KMS-11 (cell line): ENCODE measurements around the gene DEXI.

Source experiments
- H2AFZ ChIP-seq: fragments of 200-600 bp; sonication (generic); 2 replicates; pipeline ENCODE4 v1.6.1; 2016; ENCODE audit warnings: antibody characterized with exemption, mixed run types, low read depth
- H3K27ac ChIP-seq: fragments of 200-600 bp; sonication (generic); 2 replicates; pipeline ENCODE4 v1.6.1; 2016; ENCODE audit warnings: mild to moderate bottlenecking, mixed run types
- H3K27me3 ChIP-seq: fragments of 200-600 bp; sonication (generic); 2 replicates; pipeline ENCODE4 v1.6.1; 2017; ENCODE audit warnings: mild to moderate bottlenecking, low read depth, mixed run types, moderate library complexity; ENCODE audit not compliant: insufficient read depth
- H3K36me3 ChIP-seq: fragments of 200-600 bp; sonication (generic); 2 replicates; pipeline ENCODE4 v1.6.1; 2017; ENCODE audit warnings: mild to moderate bottlenecking, mixed run types; ENCODE audit not compliant: insufficient read depth
- H3K4me1 ChIP-seq: fragments of 200-600 bp; sonication (generic); 2 replicates; pipeline ENCODE4 v1.6.1; 2016; ENCODE audit warnings: mild to moderate bottlenecking, low read depth, mixed run types; ENCODE audit not compliant: poor library complexity, severe bottlenecking
- H3K4me2 ChIP-seq: fragments of 200-600 bp; sonication (generic); 2 replicates; pipeline ENCODE4 v1.7.0; 2016; ENCODE audit warnings: mild to moderate bottlenecking, mixed run types
- H3K4me3 ChIP-seq: fragments of 200-600 bp; sonication (generic); IDR thresholded peaks from 2 replicates; pipeline ENCODE4 v1.6.1; 2017; ENCODE audit warnings: low read depth, low read length, mixed read lengths; ENCODE audit not compliant: insufficient read depth
- H3K79me2 ChIP-seq: fragments of 200-600 bp; sonication (generic); 2 replicates; pipeline ENCODE4 v1.6.1; 2016; ENCODE audit warnings: low read depth, mixed run types; ENCODE audit not compliant: insufficient read depth
- H3K9ac ChIP-seq: fragments of 200-600 bp; sonication (generic); 2 replicates; pipeline ENCODE4 v1.6.1; 2016; ENCODE audit warnings: mild to moderate bottlenecking, mixed run types
- H4K20me1 ChIP-seq: fragments of 200-600 bp; sonication (generic); 2 replicates; pipeline ENCODE4 v1.6.1; 2016; ENCODE audit warnings: mild to moderate bottlenecking, mixed run types; ENCODE audit not compliant: insufficient read depth
- CTCF ChIP-seq: fragments of 200-600 bp; sonication (generic); conservative IDR thresholded peaks from 2 replicates; pipeline ENCODE4 v1.6.1; 2017; ENCODE audit warnings: low read depth, mild to moderate bottlenecking, antibody characterized with exemption, low read length, moderate library complexity, mixed read lengths

DEXI gene

GRCh38 chr16:10922328-10923145, 19.7 kb downstream of the DEXI start:
- no peak for TF ChIP-seq CTCF
- no peak overlapping the region for H3K4me2 ChIP-seq
- no peaks in the 10 kb centered on the region for H4K20me1 ChIP-seq
- H3K27me3 ChIP-seq, result no peaks in the 10 kb centered on the region
- H2AFZ ChIP-seq, result no peak overlapping the region
- no peaks in the 10 kb centered on the region for H3K36me3 ChIP-seq
- no peaks in the 10 kb centered on the region for H3K79me2 ChIP-seq
- H3K4me3 ChIP-seq, result no peak overlapping the region
- no peak overlapping the region for H3K27ac ChIP-seq
- peaks cover 14% of the 10 kb centered on the region for H3K4me1 ChIP-seq
- H3K9ac ChIP-seq, result no peak overlapping the region

- no peak overlapping the region for H3K4me2 ChIP-seq
- peaks cover 14% of the 10 kb centered on the region for H3K4me1 ChIP-seq
- no peaks in the 10 kb centered on the region for H3K36me3 ChIP-seq
- H3K27me3 ChIP-seq, result no peaks in the 10 kb centered on the region
- no peak for TF ChIP-seq CTCF
- no peak overlapping the region for H3K27ac ChIP-seq
- no peaks in the 10 kb centered on the region for H3K79me2 ChIP-seq
- no peaks in the 10 kb centered on the region for H4K20me1 ChIP-seq
- H3K9ac ChIP-seq, result no peak overlapping the region
- no peak overlapping the region for H3K4me3 ChIP-seq
- H2AFZ ChIP-seq, result no peak overlapping the region
These were observed 20.5 kb downstream of the DEXI start for GRCh38 chr16:10921536-10922327.

GRCh38 chr16:10920726-10921427, 21.4 kb downstream of the DEXI start:
- H3K36me3 ChIP-seq, result no peaks in the 10 kb centered on the region
- no peaks in the 10 kb centered on the region for H3K27me3 ChIP-seq
- H3K9ac ChIP-seq, result no peak overlapping the region
- TF ChIP-seq CTCF, result no peak
- no peak overlapping the region for H3K4me2 ChIP-seq
- H3K79me2 ChIP-seq, result no peaks in the 10 kb centered on the region
- no peak overlapping the region for H3K4me3 ChIP-seq
- H3K27ac ChIP-seq, result no peak overlapping the region
- no peak overlapping the region for H2AFZ ChIP-seq
- no peaks in the 10 kb centered on the region for H4K20me1 ChIP-seq
- peaks cover 16% of the 10 kb centered on the region for H3K4me1 ChIP-seq

GRCh38 chr16:10919003-10919351, 23.3 kb downstream of the DEXI start:
- no peaks in the 10 kb centered on the region for H3K27me3 ChIP-seq
- no peak overlapping the region for H3K4me3 ChIP-seq
- no peak overlapping the region; the same call in 1 of the 2 replicates for H3K4me2 ChIP-seq
- H2AFZ ChIP-seq, result no peak overlapping the region
- no peak overlapping the region for H3K9ac ChIP-seq
- no peaks in the 10 kb centered on the region for H3K36me3 ChIP-seq
- H3K79me2 ChIP-seq, result no peaks in the 10 kb centered on the region
- peak; percentile 7; the same call in 1 of the 2 replicates for TF ChIP-seq CTCF
- H4K20me1 ChIP-seq, result no peaks in the 10 kb centered on the region
- peaks cover 26% of the 10 kb centered on the region for H3K4me1 ChIP-seq
- no peak overlapping the region for H3K27ac ChIP-seq
